ENCODE results near the gene NAT16.

Gene NAT16

GRCh38 chr7:101175664-101176063 is 4.4 kb downstream of the NAT16 start:
- TF ChIP-seq ZFX (IDR thresholded peaks at IDR 0.05; ENCODE audit: borderline replicate concordance) (no peak), CTCF (IDR thresholded peaks at IDR 0.05) (no peak)
- H3K27ac ChIP-seq: no peak overlapping the region

GRCh38 chr7:101174322-101174854 is 5.7 kb downstream of the NAT16 start:
- peak overlapping the region; percentile 86 for H3K27ac ChIP-seq

GRCh38 chr7:101173752-101174244 is 6.3 kb downstream of the NAT16 start:
- TF ChIP-seq ZFX (IDR thresholded peaks at IDR 0.05; ENCODE audit: borderline replicate concordance) (no peak), CTCF (IDR thresholded peaks at IDR 0.05) (no peak)
- peak overlapping the region; percentile 86 for H3K27ac ChIP-seq

More at GRCh38 chr7:101174322-101174854, 5.7 kb downstream of the NAT16 start:
- TF ChIP-seq ZFX (IDR thresholded peaks at IDR 0.05; ENCODE audit: borderline replicate concordance): no peak

- TF ChIP-seq ZFX (IDR thresholded peaks at IDR 0.05; ENCODE audit: borderline replicate concordance) (no peak), CTCF (IDR thresholded peaks at IDR 0.05) (no peak)
- H3K27ac ChIP-seq: peak overlapping the region; percentile 86
Observed at GRCh38 chr7:101172854-101173751, 7.0 kb downstream of the NAT16 start.

- peak overlapping the region; percentile 86 for H3K27ac ChIP-seq
- TF ChIP-seq CTCF (IDR thresholded peaks at IDR 0.05) (peak; percentile 67), ZFX (IDR thresholded peaks at IDR 0.05; ENCODE audit: borderline replicate concordance) (no peak)
Observed at GRCh38 chr7:101172005-101172853, 7.9 kb downstream of the NAT16 start.

GRCh38 chr7:101171442-101171837 is 8.7 kb downstream of the NAT16 start:
- 0 out of 2 replicates have a peak overlapping the region, but pooled peaks have one; percentile 8 for H3K27ac ChIP-seq

More at GRCh38 chr7:101171442-101171837, 8.7 kb downstream of the NAT16 start:
- TF ChIP-seq ZFX (IDR thresholded peaks at IDR 0.05; ENCODE audit: borderline replicate concordance) (no peak), CTCF (IDR thresholded peaks at IDR 0.05) (no peak)

All from 22Rv1 (cell line).